K562 (cell line): ENCODE data around the gene KCNQ4. TPM values are rescaled to one million over a fixed set of nuclear protein-coding genes. Genes with fewer than 3 reads are reported as not detected.
A peak's percentile ranks its signal among the peaks of the same experiment; 100 is the strongest.

Source experiments
- ATAC-seq: fragments of 200-7000 bp; cut with Tn5 transposase; 3 replicates; pipeline ENCODE4 v1.9.1; 2020; ENCODE audit warnings: moderate library complexity
- BruUV-seq: library from RNA; stranded (reverse); fragments of 400-500 nt; replicated peaks from 2 replicates; lab custom pipeline; 2021; lab: Mats Ljungman, UMichigan
- CTCF ChIA-PET: fragments of 300-600 bp; formaldehyde crosslinking; extraction: SDS; loops from one replicate; lab custom pipeline; 2021; ENCODE audit warnings: low intra/inter-chr PET ratio; lab: Yijun Ruan, JAX
- POLR2A ChIA-PET: fragments of 300-600, 350-650 bp; sonication (Branson Sonifier 250); formaldehyde crosslinking; extraction: SDS; loops from one replicate; lab custom pipeline; 2021; ENCODE audit warnings: antibody characterized with exemption, inconsistent platforms; lab: Yijun Ruan, JAX
- DNase-seq, 4 experiments: peaks; one replicate each; pipeline versions ENCODE4 v3.0.0 to v3.0.0-alpha.2; 2011 to 2018; ENCODE audit warnings: low spot score in 3 of 4, mixed read lengths in 3 of 4; ENCODE audit errors: extremely low read depth in 1 of 4
- FAIRE-seq: peaks from 2 replicates; lab custom pipeline; 2011; peaks lifted over from hg19 to GRCh38; lab: Jason Lieb, UNC
- H2AFZ ChIP-seq: 2 replicates; pipeline ENCODE4 v1.6.0; 2011; ENCODE audit warnings: low read depth, low read length, control low read depth, inconsistent platforms
- H3K27ac ChIP-seq: fragments of 200-600 bp; 3 replicates; pipeline ENCODE4 v1.8.0; 2011; ENCODE audit warnings: low read depth, mild to moderate bottlenecking, control low read depth, inconsistent platforms, low read length, moderate library complexity, mixed read lengths; ENCODE audit errors: extremely low read depth
- H3K27me3 ChIP-seq, 2 experiments: fragments of 300-600 bp in 1 of 2; 2 replicates in 1 of 2; 3 replicates in 1 of 2; pipeline versions ENCODE4 v1.6.0 to v1.8.0; 2011; ENCODE audit warnings: inconsistent platforms in 2 of 2, low read length in 2 of 2, mild to moderate bottlenecking in 1 of 2, mixed read lengths in 1 of 2, moderate library complexity in 1 of 2; ENCODE audit not compliant: control insufficient read depth in 2 of 2, insufficient read depth in 2 of 2
- H3K36me3 ChIP-seq: fragments of 300-600 bp; 3 replicates; pipeline ENCODE4 v1.8.0; 2011; ENCODE audit warnings: mild to moderate bottlenecking, low read length, inconsistent platforms; ENCODE audit not compliant: control insufficient read depth, insufficient read depth
- H3K4me1 ChIP-seq, 2 experiments: fragments of 200-600 bp in 1 of 2; replicated peaks in 1 of 2; 2 replicates in 1 of 2; 3 replicates in 1 of 2; pipeline versions ENCODE4 v1.5.1 to v1.8.0; 2011; ENCODE audit warnings: inconsistent platforms in 2 of 2, low read length in 2 of 2, mild to moderate bottlenecking in 1 of 2, mixed read lengths in 1 of 2, moderate library complexity in 1 of 2; ENCODE audit not compliant: control insufficient read depth in 2 of 2, insufficient read depth in 2 of 2
- H3K4me2 ChIP-seq: 2 replicates; pipeline ENCODE4 v1.6.1; 2011; ENCODE audit warnings: low read length, control low read depth, inconsistent platforms, mixed read lengths; ENCODE audit not compliant: insufficient read depth
- H3K4me3 ChIP-seq: fragments of 200-600 bp; sonication (generic), shearing (Covaris generic); 2 replicates; pipeline ENCODE4 v1.5.1; 2016; ENCODE audit warnings: control low read depth, inconsistent platforms
- H3K79me2 ChIP-seq: fragments of 200-600 bp; 3 replicates; pipeline ENCODE4 v1.8.0; 2011; ENCODE audit warnings: low read length, inconsistent platforms; ENCODE audit not compliant: control insufficient read depth, insufficient read depth
- H3K9ac ChIP-seq, 2 experiments: 2 replicates each; pipeline versions ENCODE4 v1.6.0 to v1.6.1; 2011; ENCODE audit warnings: low read depth in 2 of 2, low read length in 2 of 2, control low read depth in 1 of 2, inconsistent platforms in 1 of 2, mild to moderate bottlenecking in 1 of 2, mixed read lengths in 1 of 2; ENCODE audit not compliant: insufficient read depth in 1 of 2
- H3K9me1 ChIP-seq: one replicate; pipeline ENCODE4 v1.6.0; 2011; ENCODE audit warnings: inconsistent platforms, mild to moderate bottlenecking, low read length, moderate library complexity; ENCODE audit not compliant: control insufficient read depth, insufficient read depth
- H3K9me3 ChIP-seq: replicated peaks from 2 replicates; pipeline ENCODE4 v1.5.1; 2011; ENCODE audit warnings: low read depth, low read length, inconsistent platforms; ENCODE audit not compliant: control insufficient read depth, insufficient read depth
- H4K20me1 ChIP-seq: replicated peaks from 2 replicates; pipeline ENCODE4 v1.6.1; 2011; ENCODE audit warnings: low read length, inconsistent platforms, mixed read lengths; ENCODE audit not compliant: control insufficient read depth, insufficient read depth
- CEBPG ChIP-seq, 3 experiments: fragments of 200-800 bp in 1 of 3; sonication (Bioruptor generic) in 1 of 3; sonication (generic) in 1 of 3; formaldehyde crosslinking in 1 of 3; IDR thresholded peaks in 2 of 3; conservative IDR thresholded peaks in 1 of 3; 2 replicates each; pipeline versions ENCODE4 v1.6.1 to v1.8.0; 2016 to 2022; ENCODE audit warnings: missing compliant biosample characterization in 2 of 3, missing genetic modification characterization in 2 of 3, mild to moderate bottlenecking in 1 of 3, missing genetic modification reagents in 1 of 3
- FOXK1 ChIP-seq: sonication (generic); formaldehyde crosslinking; IDR thresholded peaks from 2 replicates; pipeline ENCODE4 v1.8.0; 2022; ENCODE audit warnings: missing genetic modification reagents, mild to moderate bottlenecking, borderline replicate concordance
- FOXK2 ChIP-seq, 2 experiments: fragments of 450-650 bp; IDR thresholded peaks in 1 of 2; conservative IDR thresholded peaks in 1 of 2; 2 replicates each; pipeline ENCODE4 v1.6.1; 2016; ENCODE audit warnings: low read depth in 2 of 2, mild to moderate bottlenecking in 1 of 2
- HDGF ChIP-seq: fragments of 450-650 bp; IDR thresholded peaks from 2 replicates; pipeline ENCODE4 v1.6.1; 2016
- HNRNPK ChIP-seq: fragments of 200-400 bp; formaldehyde crosslinking; IDR thresholded peaks from one replicate; pipeline ENCODE4 v1.6.1; 2018; ENCODE audit warnings: mild to moderate bottlenecking, low read depth, low read length; ENCODE audit not compliant: poor library complexity, severe bottlenecking
- HSF4 ChIP-seq: fragments of 250-450 bp; sonication (Bioruptor Pico); IDR thresholded peaks from 2 replicates; pipeline ENCODE4 v2.1.2; 2022; ENCODE audit warnings: mild to moderate bottlenecking, moderate library complexity, borderline replicate concordance
- MAZ ChIP-seq, 2 experiments: fragments of 450-650 bp in 1 of 2; sonication (generic) in 1 of 2; formaldehyde crosslinking; IDR thresholded peaks in 1 of 2; conservative IDR thresholded peaks in 1 of 2; 2 replicates each; pipeline versions ENCODE4 v1.4.0 to v1.5.0; 2020; ENCODE audit warnings: mild to moderate bottlenecking in 1 of 2, missing genetic modification reagents in 1 of 2
- NCOA1 ChIP-seq: fragments of 450-650 bp; IDR thresholded peaks from 2 replicates; pipeline ENCODE4 v1.6.1; 2016; ENCODE audit warnings: low read depth
- NR2C2 ChIP-seq, 2 experiments: fragments of 200-800 bp in 1 of 2; sonication (Bioruptor generic) in 1 of 2; sonication (generic) in 1 of 2; formaldehyde crosslinking in 1 of 2; IDR thresholded peaks; 2 replicates each; pipeline versions ENCODE4 v1.6.1 to v1.8.0; 2016 to 2022; ENCODE audit warnings: mild to moderate bottlenecking in 1 of 2, missing compliant biosample characterization in 1 of 2, missing genetic modification characterization in 1 of 2, missing genetic modification reagents in 1 of 2
- SMC3 ChIP-seq: conservative IDR thresholded peaks from 2 replicates; pipeline ENCODE4 v1.6.1; 2011; ENCODE audit warnings: low read depth, low read length, improper control_type of control experiment; ENCODE audit not compliant: insufficient read depth
- STAT5A ChIP-seq: IDR thresholded peaks from 2 replicates; pipeline ENCODE4 v1.6.1; 2012; ENCODE audit warnings: low read length, inconsistent platforms, borderline replicate concordance
- ZFX ChIP-seq: sonication (generic); formaldehyde crosslinking; IDR thresholded peaks from 2 replicates; pipeline ENCODE4 v1.8.0; 2022; ENCODE audit warnings: mild to moderate bottlenecking, missing genetic modification reagents, moderate library complexity
- WGBS: fragments of 100-300 bp; shearing (Covaris generic); methylation state at CpG from one replicate; pipeline ENCODE4 v1.1.6; 2016; ENCODE audit warnings: low coverage, mixed read lengths; ENCODE audit not compliant: insufficient coverage; ENCODE audit errors: missing lambda C conversion rate; 5-methylcytosine and 5-hydroxymethylcytosine counted together
- in situ Hi-C: fragments of 300-500 bp; cut with MboI; formaldehyde crosslinking; loops from 4 replicates; pipeline ENCODE4 v1.15.0; 2018; ENCODE audit warnings: inconsistent platforms, mixed read lengths
- intact Hi-C: fragments of 100-400 bp; cut with micrococcal nuclease; formaldehyde crosslinking; loops from 2 replicates; pipeline ENCODE4 v1.14.2; 2022
- polyA plus RNA-seq, 8 experiments: library from polyadenylated mRNA; depleted of rRNA in 4 of 8; stranded (reverse) in 5 of 8; unstranded in 3 of 8; fragments of >200 nt; fragmentation: Nextera tagmentation in 2 of 8; fragmentation: Illumina TruSeq in 1 of 8; extraction: Ambion mirVana in 2 of 8; extraction: Trizol in 1 of 8; gene quantifications; 2 replicates each; pipeline versions ENCODE4 v1.2.1 to v1.2.3, GENCODE V29; 2011 to 2014; ENCODE audit warnings: inconsistent platforms in 1 of 8, missing spikeins in 1 of 8
- total RNA-seq, 7 experiments: library from RNA; depleted of rRNA in 6 of 7; stranded (reverse); fragments of >200 nt in 6 of 7; fragmentation: Illumina TruSeq in 2 of 7; extraction: Trizol in 2 of 7; gene quantifications; 2 replicates each; pipeline versions ENCODE4 v1.2.1 to v1.2.3, GENCODE V29; 2011 to 2021; ENCODE audit warnings: low replicate concordance in 1 of 7
- TF ChIP-seq, protein P1 (sequence below): sonication (generic); formaldehyde crosslinking; IDR thresholded peaks from 2 replicates; pipeline ENCODE4 v1.8.0; 2022; ENCODE audit warnings: missing genetic modification reagents, mild to moderate bottlenecking, moderate library complexity, borderline replicate concordance
- TF ChIP-seq, protein P2 (sequence below): fragments of 450-650 bp; IDR thresholded peaks from 2 replicates; pipeline ENCODE4 v1.6.1; 2016; ENCODE audit warnings: borderline replicate concordance
- TF ChIP-seq, protein P3 (sequence below): fragments of 450-650 bp; formaldehyde crosslinking; IDR thresholded peaks from 2 replicates; pipeline ENCODE4 v1.4.0; 2020; ENCODE audit warnings: mild to moderate bottlenecking, moderate library complexity

The KCNQ4 gene
- total and polyA plus RNA-seq, 9 of the 15 experiments (the other 6 are each of a cell fraction or from before 2014, with no cell fraction given): 0.07 to 4.1 (median 0.79) TPM

DNA sequence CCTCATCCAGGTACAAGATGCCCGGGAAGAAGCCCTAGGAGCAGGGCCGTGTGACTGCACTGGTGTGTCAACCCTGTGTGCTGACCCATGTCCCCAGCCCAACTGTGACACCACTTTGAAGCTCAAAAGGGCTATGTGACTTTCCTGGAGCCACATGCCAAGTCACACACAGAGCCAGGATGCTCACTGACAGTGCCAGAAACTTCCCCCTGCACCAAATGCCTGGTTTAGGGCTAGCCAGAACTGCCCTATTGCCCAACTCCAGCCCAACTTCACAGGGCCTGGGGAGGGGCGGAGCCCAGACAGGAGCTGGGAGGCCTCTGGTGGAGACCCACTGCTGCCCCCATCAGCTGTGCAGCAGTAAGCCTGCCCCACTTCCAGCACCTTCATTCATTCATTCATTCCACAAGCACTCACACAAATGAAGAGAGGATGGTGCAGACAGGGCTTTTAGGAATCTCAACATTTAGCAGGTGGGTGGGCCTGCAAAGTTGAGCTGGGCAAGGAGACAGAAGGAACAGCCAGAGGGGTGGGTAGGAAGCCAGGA lies 36.7 kb downstream of the KCNQ4 start:
- FAIRE-seq: no peak
- 57% methylated on average over 3 of the region's 3 CpGs for WGBS
- ChIA-PET CTCF (interaction anchor here (0.7 kb wide), 1 partner anchor 151 kb away, joined by 3 read pairs; no protein-coding TSS in a partner anchor), POLR2A (interaction anchor here (0.6 to 2.3 kb wide), 8 partner anchors 10 to 186 kb away, joined by 3 to 17 read pairs (median 4); no protein-coding TSS in a partner anchor)
- H2AFZ ChIP-seq: no peak overlapping the region
- H3K27ac ChIP-seq: peak overlapping the region; percentile 71
- 0 out of 2 replicates have a peak, but pooled peaks cover 9% of the 10 kb centered on the region for H4K20me1 ChIP-seq
- H3K4me2 ChIP-seq: peak overlapping the region; percentile 73
- peaks cover 12% of the 10 kb centered on the region; the same call in 2 of the 3 replicates for H3K36me3 ChIP-seq
- DNase-seq: peak; percentile 73 to 82 (median 78)
- H3K4me1 ChIP-seq: peaks cover 30 to 78% of the 10 kb centered on the region in 2 experiments
- no peaks in the 10 kb centered on the region for H3K9me3 ChIP-seq
- no TSS peak for BruUV-seq
- intact Hi-C loops: loop anchor here (1.0 kb wide), 1 partner anchor 46 kb away; no protein-coding TSS in a partner anchor
- in situ Hi-C loops: no loop called here
- no peaks in the 10 kb centered on the region for H3K79me2 ChIP-seq
- H3K4me3 ChIP-seq: no peak overlapping the region
- peaks cover 14% of the 10 kb centered on the region for H3K9me1 ChIP-seq
- H3K27me3 ChIP-seq: no peaks in the 10 kb centered on the region
- peak overlapping the region; percentile 39 to 73 for H3K9ac ChIP-seq
- peak; percentile 80 for ATAC-seq
- TF ChIP-seq STAT5A: no peak
- TF ChIP-seq CEBPG (CRISPR knock-in tag; IDR thresholded peaks at IDR 0.05): peak; percentile 83
- peak; percentile 48 to 76 for TF ChIP-seq CEBPG (tag; conservative IDR thresholded peaks at IDR 0.05 in 1 of 2, IDR thresholded peaks at IDR 0.05 in 1 of 2)
- no peak for TF ChIP-seq NCOA1
- no peak for TF ChIP-seq NR2C2 (CRISPR knock-in tag; IDR thresholded peaks at IDR 0.05)
- TF ChIP-seq NR2C2 (tag; IDR thresholded peaks at IDR 0.05): peak; percentile 6; the same call in 1 of the 2 replicates
- TF ChIP-seq MAZ (CRISPR knock-in tag; conservative IDR thresholded peaks at IDR 0.05 in 1 of 2, IDR thresholded peaks at IDR 0.05 in 1 of 2): peak in 1 of 2 experiments; percentile 49; a peak in 1 of 4 replicates
- TF ChIP-seq, protein P1, sequence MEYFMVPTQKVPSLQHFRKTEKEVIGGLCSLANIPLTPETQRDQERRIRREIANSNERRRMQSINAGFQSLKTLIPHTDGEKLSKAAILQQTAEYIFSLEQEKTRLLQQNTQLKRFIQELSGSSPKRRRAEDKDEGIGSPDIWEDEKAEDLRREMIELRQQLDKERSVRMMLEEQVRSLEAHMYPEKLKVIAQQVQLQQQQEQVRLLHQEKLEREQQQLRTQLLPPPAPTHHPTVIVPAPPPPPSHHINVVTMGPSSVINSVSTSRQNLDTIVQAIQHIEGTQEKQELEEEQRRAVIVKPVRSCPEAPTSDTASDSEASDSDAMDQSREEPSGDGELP: peak; percentile 90; the same call in 1 of the 2 replicates
- peak; percentile 34 for TF ChIP-seq HDGF
- peak; percentile 75; the same call in 1 of the 2 replicates for TF ChIP-seq FOXK1 (CRISPR knock-in tag)
- 0 out of 2 replicates have a peak, but pooled peaks have one; percentile 7 for TF ChIP-seq SMC3
- TF ChIP-seq, protein P2, sequence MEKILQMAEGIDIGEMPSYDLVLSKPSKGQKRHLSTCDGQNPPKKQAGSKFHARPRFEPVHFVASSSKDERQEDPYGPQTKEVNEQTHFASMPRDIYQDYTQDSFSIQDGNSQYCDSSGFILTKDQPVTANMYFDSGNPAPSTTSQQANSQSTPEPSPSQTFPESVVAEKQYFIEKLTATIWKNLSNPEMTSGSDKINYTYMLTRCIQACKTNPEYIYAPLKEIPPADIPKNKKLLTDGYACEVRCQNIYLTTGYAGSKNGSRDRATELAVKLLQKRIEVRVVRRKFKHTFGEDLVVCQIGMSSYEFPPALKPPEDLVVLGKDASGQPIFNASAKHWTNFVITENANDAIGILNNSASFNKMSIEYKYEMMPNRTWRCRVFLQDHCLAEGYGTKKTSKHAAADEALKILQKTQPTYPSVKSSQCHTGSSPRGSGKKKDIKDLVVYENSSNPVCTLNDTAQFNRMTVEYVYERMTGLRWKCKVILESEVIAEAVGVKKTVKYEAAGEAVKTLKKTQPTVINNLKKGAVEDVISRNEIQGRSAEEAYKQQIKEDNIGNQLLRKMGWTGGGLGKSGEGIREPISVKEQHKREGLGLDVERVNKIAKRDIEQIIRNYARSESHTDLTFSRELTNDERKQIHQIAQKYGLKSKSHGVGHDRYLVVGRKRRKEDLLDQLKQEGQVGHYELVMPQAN: 0 out of 2 replicates have a peak, but pooled peaks have one; percentile 29
- no peak for TF ChIP-seq HNRNPK
- TF ChIP-seq FOXK2 (conservative IDR thresholded peaks at IDR 0.05 in 1 of 2, IDR thresholded peaks at IDR 0.05 in 1 of 2; ENCODE audit: low read depth in 2 of 2): 0 out of 4 replicates have a peak, but pooled peaks of 1 of the 2 experiments have one; percentile 14
- peak; percentile 5; the same call in 1 of the 2 replicates for TF ChIP-seq HSF4 (CRISPR knock-in tag)
- TF ChIP-seq, protein P3, sequence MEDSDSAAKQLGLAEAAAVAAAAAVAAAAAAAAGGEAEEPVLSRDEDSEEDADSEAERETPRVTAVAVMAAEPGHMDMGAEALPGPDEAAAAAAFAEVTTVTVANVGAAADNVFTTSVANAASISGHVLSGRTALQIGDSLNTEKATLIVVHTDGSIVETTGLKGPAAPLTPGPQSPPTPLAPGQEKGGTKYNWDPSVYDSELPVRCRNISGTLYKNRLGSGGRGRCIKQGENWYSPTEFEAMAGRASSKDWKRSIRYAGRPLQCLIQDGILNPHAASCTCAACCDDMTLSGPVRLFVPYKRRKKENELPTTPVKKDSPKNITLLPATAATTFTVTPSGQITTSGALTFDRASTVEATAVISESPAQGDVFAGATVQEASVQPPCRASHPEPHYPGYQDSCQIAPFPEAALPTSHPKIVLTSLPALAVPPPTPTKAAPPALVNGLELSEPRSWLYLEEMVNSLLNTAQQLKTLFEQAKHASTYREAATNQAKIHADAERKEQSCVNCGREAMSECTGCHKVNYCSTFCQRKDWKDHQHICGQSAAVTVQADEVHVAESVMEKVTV (CRISPR knock-in tag): no peak
- TF ChIP-seq ZFX: peak; percentile 55
